ENCODE data around the gene NCLN.

- TF ChIP-seq, protein P1, sequence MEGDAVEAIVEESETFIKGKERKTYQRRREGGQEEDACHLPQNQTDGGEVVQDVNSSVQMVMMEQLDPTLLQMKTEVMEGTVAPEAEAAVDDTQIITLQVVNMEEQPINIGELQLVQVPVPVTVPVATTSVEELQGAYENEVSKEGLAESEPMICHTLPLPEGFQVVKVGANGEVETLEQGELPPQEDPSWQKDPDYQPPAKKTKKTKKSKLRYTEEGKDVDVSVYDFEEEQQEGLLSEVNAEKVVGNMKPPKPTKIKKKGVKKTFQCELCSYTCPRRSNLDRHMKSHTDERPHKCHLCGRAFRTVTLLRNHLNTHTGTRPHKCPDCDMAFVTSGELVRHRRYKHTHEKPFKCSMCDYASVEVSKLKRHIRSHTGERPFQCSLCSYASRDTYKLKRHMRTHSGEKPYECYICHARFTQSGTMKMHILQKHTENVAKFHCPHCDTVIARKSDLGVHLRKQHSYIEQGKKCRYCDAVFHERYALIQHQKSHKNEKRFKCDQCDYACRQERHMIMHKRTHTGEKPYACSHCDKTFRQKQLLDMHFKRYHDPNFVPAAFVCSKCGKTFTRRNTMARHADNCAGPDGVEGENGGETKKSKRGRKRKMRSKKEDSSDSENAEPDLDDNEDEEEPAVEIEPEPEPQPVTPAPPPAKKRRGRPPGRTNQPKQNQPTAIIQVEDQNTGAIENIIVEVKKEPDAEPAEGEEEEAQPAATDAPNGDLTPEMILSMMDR (IDR thresholded peaks at IDR 0.05) = no peak
- no peak for TF ChIP-seq EP300 (IDR thresholded peaks at IDR 0.05)
Observed at GRCh38 chr19:3193256-3194105, 7.8 kb downstream of the NCLN start.
